CD4-positive, alpha-beta T cell treated with Interleukin-21 for 1 hour (primary cell): ENCODE data around the gene SLC35A1.

Source experiments
- DNase-seq: peaks from one replicate; pipeline ENCODE4 v3.0.0-alpha.2; 2020

Gene SLC35A1

GRCh38 chr6:87534377-87535047 is 61.7 kb downstream of the SLC35A1 start:
- no peak for DNase-seq

- DNase-seq, result no peak
These were observed 65.9 kb downstream of the SLC35A1 start for GRCh38 chr6:87538510-87539260.

- no peak for DNase-seq
These were observed 66.8 kb downstream of the SLC35A1 start for GRCh38 chr6:87539554-87539953.

- no peak for DNase-seq
These were observed 67.8 kb downstream of the SLC35A1 start for GRCh38 chr6:87540539-87540938.

GRCh38 chr6:87541041-87541440 is 68.3 kb downstream of the SLC35A1 start:
- DNase-seq, result no peak

- no peak for DNase-seq
These were observed 69.0 kb downstream of the SLC35A1 start for GRCh38 chr6:87541744-87542143.

GRCh38 chr6:87543696-87544473 is 71.1 kb downstream of the SLC35A1 start:
- no peak for DNase-seq

- no peak for DNase-seq
These were observed 71.6 kb downstream of the SLC35A1 start for GRCh38 chr6:87544474-87544735.

- no peak for DNase-seq
These were observed 79.0 kb downstream of the SLC35A1 start for GRCh38 chr6:87551799-87552198.

GRCh38 chr6:87553159-87553765 is 80.5 kb downstream of the SLC35A1 start:
- DNase-seq, result no peak

- no peak for DNase-seq
These were observed 82.7 kb downstream of the SLC35A1 start for GRCh38 chr6:87555506-87555905.

- DNase-seq, result no peak
These were observed 85.7 kb downstream of the SLC35A1 start for GRCh38 chr6:87558446-87558845.

GRCh38 chr6:87561017-87561416 is 88.2 kb downstream of the SLC35A1 start:
- no peak for DNase-seq
